ENCODE data around the gene NLRP5.

DNA sequence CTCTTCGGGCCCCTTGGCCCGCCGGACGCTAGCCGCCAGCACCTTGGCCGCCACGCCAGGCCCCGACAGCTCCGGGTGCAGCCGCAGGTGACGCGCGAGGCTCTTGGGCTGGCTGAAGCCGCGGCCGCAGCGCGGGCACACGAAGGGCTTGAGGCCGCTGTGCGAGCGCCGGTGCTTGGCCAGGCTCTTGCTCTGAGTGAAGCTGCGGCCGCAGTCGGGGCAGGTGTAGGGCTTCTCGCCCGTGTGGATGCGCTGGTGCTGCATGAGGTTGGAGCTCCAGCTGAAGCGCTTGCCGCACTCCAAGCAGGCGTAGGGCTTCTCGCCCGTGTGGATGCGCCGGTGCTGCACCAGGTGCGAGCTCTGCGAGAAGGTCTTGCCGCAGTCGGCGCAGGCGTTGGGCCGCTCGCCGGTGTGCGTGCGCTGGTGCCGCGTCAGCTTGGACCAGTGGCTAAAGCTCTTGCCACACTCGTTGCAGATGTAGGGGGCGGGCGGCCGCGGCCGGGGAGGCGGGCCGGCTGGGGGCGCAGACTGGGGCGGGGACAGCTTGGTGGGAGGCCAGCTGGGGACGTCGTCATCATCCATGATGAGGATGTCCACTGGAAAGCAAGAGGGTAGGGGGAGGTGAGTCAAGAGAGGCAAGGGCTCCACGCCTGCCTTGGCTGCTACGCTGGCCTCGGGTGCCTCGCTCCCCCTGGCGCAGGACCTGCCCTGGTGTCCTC, 102.1 kb downstream of the NLRP5 start:
- no peak for TF ChIP-seq POLR2A (IDR thresholded peaks at IDR 0.05)
- TF ChIP-seq, protein P1, sequence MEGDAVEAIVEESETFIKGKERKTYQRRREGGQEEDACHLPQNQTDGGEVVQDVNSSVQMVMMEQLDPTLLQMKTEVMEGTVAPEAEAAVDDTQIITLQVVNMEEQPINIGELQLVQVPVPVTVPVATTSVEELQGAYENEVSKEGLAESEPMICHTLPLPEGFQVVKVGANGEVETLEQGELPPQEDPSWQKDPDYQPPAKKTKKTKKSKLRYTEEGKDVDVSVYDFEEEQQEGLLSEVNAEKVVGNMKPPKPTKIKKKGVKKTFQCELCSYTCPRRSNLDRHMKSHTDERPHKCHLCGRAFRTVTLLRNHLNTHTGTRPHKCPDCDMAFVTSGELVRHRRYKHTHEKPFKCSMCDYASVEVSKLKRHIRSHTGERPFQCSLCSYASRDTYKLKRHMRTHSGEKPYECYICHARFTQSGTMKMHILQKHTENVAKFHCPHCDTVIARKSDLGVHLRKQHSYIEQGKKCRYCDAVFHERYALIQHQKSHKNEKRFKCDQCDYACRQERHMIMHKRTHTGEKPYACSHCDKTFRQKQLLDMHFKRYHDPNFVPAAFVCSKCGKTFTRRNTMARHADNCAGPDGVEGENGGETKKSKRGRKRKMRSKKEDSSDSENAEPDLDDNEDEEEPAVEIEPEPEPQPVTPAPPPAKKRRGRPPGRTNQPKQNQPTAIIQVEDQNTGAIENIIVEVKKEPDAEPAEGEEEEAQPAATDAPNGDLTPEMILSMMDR (IDR thresholded peaks at IDR 0.05): no peak

Measured in uterus (tissue), 2 donors.